ENCODE data around the gene DDA1.
A peak's percentile ranks its signal among the peaks of the same experiment; 100 is the strongest.

The DDA1 gene

GRCh38 chr19:17311455-17312188, 2.3 kb downstream of the DDA1 start:
- FAIRE-seq (peak; percentile 77), DNase-seq (ENCODE audit: low spot score) (peak; percentile 85)

- DNase-seq (ENCODE audit: low spot score), result no peak
- no peak for FAIRE-seq
These were observed 3.1 kb downstream of the DDA1 start for GRCh38 chr19:17312189-17313113.

- no peak for DNase-seq (ENCODE audit: low spot score)
- FAIRE-seq, result no peak
These were observed 4.7 kb downstream of the DDA1 start for GRCh38 chr19:17314007-17314593.

GRCh38 chr19:17318966-17319365, 9.6 kb downstream of the DDA1 start:
- no peak for FAIRE-seq
- no peak for DNase-seq (ENCODE audit: low spot score)

GRCh38 chr19:17319473-17320238, 10.3 kb downstream of the DDA1 start:
- FAIRE-seq (no peak), DNase-seq (ENCODE audit: low spot score) (no peak)

GRCh38 chr19:17320435-17320834, 11.1 kb downstream of the DDA1 start:
- DNase-seq (ENCODE audit: low spot score) (no peak), FAIRE-seq (no peak)

GRCh38 chr19:17321655-17322489, 12.5 kb downstream of the DDA1 start:
- FAIRE-seq, result no peak
- DNase-seq (ENCODE audit: low spot score), result no peak

- FAIRE-seq (no peak), DNase-seq (ENCODE audit: low spot score) (no peak)
These were observed 13.5 kb downstream of the DDA1 start for GRCh38 chr19:17322854-17323253.

- DNase-seq (ENCODE audit: low spot score), result no peak
- no peak for FAIRE-seq
These were observed 14.1 kb downstream of the DDA1 start for GRCh38 chr19:17323300-17323963.

GRCh38 chr19:17323964-17324332, 14.6 kb downstream of the DDA1 start:
- FAIRE-seq, result no peak

GRCh38 chr19:17324357-17325114, 15.2 kb downstream of the DDA1 start:
- DNase-seq (ENCODE audit: low spot score) (no peak), FAIRE-seq (no peak)

More at GRCh38 chr19:17323964-17324332, 14.6 kb downstream of the DDA1 start:
- no peak for DNase-seq (ENCODE audit: low spot score)

- DNase-seq (ENCODE audit: low spot score) (no peak), FAIRE-seq (no peak)
These were observed 15.8 kb downstream of the DDA1 start for GRCh38 chr19:17325133-17325532.

- DNase-seq (ENCODE audit: low spot score) (no peak), FAIRE-seq (no peak)
These were observed 16.7 kb downstream of the DDA1 start for GRCh38 chr19:17325881-17326594.

GRCh38 chr19:17326595-17326966, 17.2 kb downstream of the DDA1 start:
- FAIRE-seq, result no peak
- no peak for DNase-seq (ENCODE audit: low spot score)

- DNase-seq (ENCODE audit: low spot score) (no peak), FAIRE-seq (no peak)
These were observed 17.8 kb downstream of the DDA1 start for GRCh38 chr19:17327068-17327653.

GRCh38 chr19:17327654-17328516, 18.5 kb downstream of the DDA1 start:
- DNase-seq (ENCODE audit: low spot score) (no peak), FAIRE-seq (no peak)

All from RCC 7860 (cell line).